ENCODE data around the gene MCL1. TPM values are rescaled to one million over a fixed set of nuclear protein-coding genes. Genes with fewer than 3 reads are reported as not detected.
A peak's percentile ranks its signal among the peaks of the same experiment; 100 is the strongest.

Gene MCL1
- total RNA-seq, 1 donor from 2014 or later, result 179 TPM

DNA sequence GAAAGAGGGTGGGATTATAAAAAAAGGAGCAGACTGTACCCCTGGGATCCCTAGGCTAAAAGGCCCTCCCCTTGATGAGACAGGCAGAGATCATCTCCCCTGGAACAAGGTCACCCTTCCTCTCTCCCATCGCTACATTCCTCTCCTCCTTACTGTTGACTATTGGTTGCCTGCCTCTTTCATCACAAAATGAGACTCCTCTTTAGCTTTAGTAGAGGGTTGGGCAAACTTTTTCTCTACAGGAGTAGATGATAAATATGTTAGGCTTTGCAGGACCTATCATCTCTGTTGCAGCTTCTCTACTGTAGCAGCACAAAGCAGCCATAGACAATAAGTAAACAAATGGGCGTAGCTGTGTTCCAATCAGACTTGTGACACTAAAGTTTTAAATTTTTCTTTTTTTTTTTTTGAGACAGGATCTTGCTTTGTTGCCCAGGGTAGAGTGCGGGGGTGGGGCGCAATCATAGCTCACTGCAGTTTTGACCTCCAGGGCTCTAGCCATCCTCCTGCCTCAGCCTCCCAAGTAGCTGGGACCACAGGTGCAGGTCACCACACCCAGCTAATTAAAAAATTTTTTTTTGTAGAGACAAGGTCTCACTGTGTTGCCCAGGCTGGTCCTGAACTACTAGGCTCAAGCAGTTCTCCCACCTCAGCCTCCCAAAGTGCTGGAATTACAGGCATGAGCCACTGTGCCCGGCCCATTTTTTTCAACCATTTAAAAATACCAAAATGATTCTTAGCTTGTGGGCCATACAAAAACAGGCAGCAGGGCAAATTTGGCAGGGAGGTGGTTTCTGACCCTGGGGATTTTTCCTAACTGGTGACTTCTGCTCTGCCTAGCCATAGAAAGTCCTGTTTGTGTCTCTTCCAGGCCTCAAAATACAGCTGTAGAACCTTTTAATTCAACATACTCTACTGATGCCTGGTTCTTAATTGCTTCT is 15.1 kb downstream of the MCL1 start:
- H3K4me1 Mint-ChIP-seq, result peaks cover 71% of the 10 kb centered on the region
- no peaks in the 10 kb centered on the region for H3K36me3 Mint-ChIP-seq (ENCODE audit: low read depth)
- TF ChIP-seq, protein P1, sequence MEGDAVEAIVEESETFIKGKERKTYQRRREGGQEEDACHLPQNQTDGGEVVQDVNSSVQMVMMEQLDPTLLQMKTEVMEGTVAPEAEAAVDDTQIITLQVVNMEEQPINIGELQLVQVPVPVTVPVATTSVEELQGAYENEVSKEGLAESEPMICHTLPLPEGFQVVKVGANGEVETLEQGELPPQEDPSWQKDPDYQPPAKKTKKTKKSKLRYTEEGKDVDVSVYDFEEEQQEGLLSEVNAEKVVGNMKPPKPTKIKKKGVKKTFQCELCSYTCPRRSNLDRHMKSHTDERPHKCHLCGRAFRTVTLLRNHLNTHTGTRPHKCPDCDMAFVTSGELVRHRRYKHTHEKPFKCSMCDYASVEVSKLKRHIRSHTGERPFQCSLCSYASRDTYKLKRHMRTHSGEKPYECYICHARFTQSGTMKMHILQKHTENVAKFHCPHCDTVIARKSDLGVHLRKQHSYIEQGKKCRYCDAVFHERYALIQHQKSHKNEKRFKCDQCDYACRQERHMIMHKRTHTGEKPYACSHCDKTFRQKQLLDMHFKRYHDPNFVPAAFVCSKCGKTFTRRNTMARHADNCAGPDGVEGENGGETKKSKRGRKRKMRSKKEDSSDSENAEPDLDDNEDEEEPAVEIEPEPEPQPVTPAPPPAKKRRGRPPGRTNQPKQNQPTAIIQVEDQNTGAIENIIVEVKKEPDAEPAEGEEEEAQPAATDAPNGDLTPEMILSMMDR (conservative IDR thresholded peaks at IDR 0.05), result no peak
- H3K27me3 Mint-ChIP-seq (ENCODE audit: low read depth), result no peaks in the 10 kb centered on the region
- H3K9me3 Mint-ChIP-seq, result no peaks in the 10 kb centered on the region
- DNase-seq (ENCODE audit: low read depth, low spot score), result no peak
- no peak overlapping the region for H3K27ac Mint-ChIP-seq (ENCODE audit: unreplicated experiment)
- H3K4me3 Mint-ChIP-seq, result peak overlapping the region; percentile 16

DNA sequence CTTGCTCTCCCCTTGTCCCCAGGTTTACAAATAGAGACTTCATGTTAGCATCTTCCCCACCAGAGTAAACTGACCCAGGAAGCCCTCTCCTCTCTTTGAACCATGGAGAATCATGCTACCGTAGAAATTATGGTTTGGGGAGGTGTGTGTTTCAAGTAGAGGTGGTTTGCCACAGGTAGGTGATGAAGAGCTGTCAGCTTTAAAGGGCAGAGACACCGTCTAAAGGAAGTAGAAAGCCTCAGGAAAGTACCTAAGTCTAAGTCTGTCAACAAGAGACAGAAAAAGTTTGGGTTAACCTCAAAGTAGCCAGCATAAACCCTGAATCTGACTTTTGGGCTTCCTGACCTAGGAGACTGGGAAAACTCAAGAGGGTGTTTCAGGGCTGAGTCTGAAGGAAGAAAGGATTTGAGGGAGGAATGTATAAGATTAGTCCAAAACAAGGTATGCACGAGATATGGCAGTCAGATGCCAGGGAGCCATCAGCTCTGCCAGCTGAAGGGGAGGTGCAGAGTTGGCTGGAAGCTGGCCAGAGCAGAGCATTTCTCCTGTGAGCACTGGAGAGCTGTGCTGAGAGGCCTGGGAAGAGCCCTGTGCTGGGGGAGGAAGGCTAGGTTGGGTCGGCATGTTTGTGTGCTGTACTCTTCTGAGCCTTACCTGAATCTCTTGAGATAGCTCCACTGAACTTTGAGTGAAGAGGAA is 15.9 kb downstream of the MCL1 start:
- Mint-ChIP-seq H3K4me1 (peaks cover 63% of the 10 kb centered on the region), H3K4me3 (no peak overlapping the region), H3K9me3 (no peaks in the 10 kb centered on the region), H3K27ac (ENCODE audit: unreplicated experiment) (peak overlapping the region; percentile 7), H3K27me3 (ENCODE audit: low read depth) (no peaks in the 10 kb centered on the region), H3K36me3 (ENCODE audit: low read depth) (no peaks in the 10 kb centered on the region)
- TF ChIP-seq, protein P1 (conservative IDR thresholded peaks at IDR 0.05), result no peak
- no peak for DNase-seq (ENCODE audit: low read depth, low spot score)

DNA sequence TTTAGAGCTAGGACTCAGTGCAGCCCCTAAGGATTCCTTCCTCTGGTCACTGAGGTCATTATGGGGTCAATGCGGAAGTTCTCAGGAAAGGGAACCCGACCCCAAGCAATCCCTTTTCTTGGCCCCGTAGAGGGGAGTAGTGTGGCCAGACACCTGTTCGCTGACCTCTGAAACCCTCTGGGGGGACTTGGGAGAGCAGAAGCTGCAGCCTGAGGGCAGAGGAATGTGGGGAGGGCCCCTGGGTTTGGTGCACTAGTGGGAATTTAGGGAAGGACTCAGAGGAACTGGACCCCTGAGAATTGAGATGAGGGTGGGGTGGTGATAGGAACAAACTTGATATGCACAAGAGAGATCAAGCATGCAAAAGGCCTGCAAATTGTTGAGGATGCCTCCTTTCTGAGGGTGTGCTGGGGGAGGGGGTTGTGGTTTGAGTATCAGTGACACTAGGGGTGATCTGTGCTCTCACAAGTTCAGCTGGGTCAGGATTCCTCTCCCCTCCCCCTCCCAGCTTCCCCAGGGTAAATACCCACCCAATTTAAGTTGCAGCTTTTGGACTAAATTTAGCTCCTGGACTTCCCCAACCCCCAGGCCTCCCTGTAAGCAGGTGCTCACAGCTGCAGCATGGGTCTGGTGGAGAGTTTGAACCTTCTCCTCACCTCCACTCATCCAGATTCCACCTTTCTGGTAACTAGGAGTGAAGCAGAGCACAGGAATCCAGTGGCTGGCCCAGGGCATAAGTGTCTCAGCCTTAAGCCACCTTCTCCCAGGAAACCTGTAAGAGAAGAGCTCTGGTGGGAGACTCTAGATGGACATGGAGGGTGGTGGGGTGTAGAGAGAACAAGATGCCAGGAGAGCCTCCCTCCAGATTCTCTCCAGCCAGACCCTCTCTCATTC is 16.7 kb downstream of the MCL1 start:
- peak overlapping the region; percentile 90 for H3K27ac Mint-ChIP-seq (ENCODE audit: unreplicated experiment)

DNA sequence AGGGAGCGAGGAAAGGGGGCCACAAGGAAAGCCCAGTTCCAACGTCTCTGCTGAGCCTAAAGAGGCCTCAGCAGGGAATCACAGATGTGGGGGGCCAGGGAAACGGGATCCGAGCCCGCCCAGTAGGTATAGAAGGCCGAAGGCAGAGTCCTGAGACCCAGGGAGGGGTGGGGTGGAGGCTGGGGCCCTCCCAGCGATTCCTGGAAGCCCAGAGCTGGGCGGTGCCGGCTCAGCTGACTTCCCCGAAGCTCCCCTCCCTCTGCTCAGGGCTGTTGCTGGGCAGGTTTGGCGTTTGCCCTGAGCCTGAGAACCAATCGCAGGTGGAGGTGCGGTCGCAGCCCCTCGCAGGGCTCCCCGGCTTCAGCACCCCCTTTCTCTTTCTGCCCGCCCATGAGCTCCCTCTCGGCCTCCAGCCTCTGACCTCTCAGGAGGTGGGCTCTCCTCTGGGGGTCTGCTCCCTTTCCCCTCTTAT is 17.4 kb downstream of the MCL1 start:
- Mint-ChIP-seq H3K36me3 (ENCODE audit: low read depth) (no peaks in the 10 kb centered on the region), H3K4me3 (peak overlapping the region; percentile 91), H3K9me3 (no peaks in the 10 kb centered on the region), H3K27me3 (ENCODE audit: low read depth) (no peaks in the 10 kb centered on the region), H3K27ac (ENCODE audit: unreplicated experiment) (peak overlapping the region; percentile 99), H3K4me1 (peaks cover 49% of the 10 kb centered on the region)
- TF ChIP-seq, protein P1 (conservative IDR thresholded peaks at IDR 0.05), result no peak
- peak; percentile 47 for DNase-seq (ENCODE audit: low read depth, low spot score)

More for the DNA sequence above, 16.7 kb downstream of the MCL1 start:
- no peaks in the 10 kb centered on the region for H3K9me3 Mint-ChIP-seq
- TF ChIP-seq, protein P1 (conservative IDR thresholded peaks at IDR 0.05), result no peak
- peaks cover 55% of the 10 kb centered on the region for H3K4me1 Mint-ChIP-seq
- no peaks in the 10 kb centered on the region for H3K27me3 Mint-ChIP-seq (ENCODE audit: low read depth)
- DNase-seq (ENCODE audit: low read depth, low spot score), result no peak
- no peaks in the 10 kb centered on the region for H3K36me3 Mint-ChIP-seq (ENCODE audit: low read depth)
- peak overlapping the region; percentile 91 for H3K4me3 Mint-ChIP-seq

All from neural crest cell (in vitro differentiated cells).